WTC11 (cell line): Measurements from ENCODE around the gene KCNMA1. TPM values are rescaled to one million over a fixed set of nuclear protein-coding genes. Genes with fewer than 3 reads are reported as not detected.

Experiments
- ATAC-seq: fragments of 200-7000 bp; cut with Tn5 transposase; 2 replicates; pipeline ENCODE4 v1.10.0; 2021; ENCODE audit warnings: mild to moderate bottlenecking, moderate library complexity
- CTCF ChIA-PET: fragments of 300-600 bp; sonication (Branson Sonifier 250); formaldehyde crosslinking; loops from one replicate; lab custom pipeline; 2021; ENCODE audit warnings: antibody characterized with exemption; lab: Charles Lee
- POLR2A ChIA-PET: fragments of 350-600 bp; sonication (Branson Sonifier 250); formaldehyde crosslinking; loops from one replicate; lab custom pipeline; 2021; ENCODE audit warnings: antibody characterized with exemption; lab: Charles Lee
- DNase-seq: peaks from one replicate; pipeline ENCODE4 v3.0.0; 2021; ENCODE audit warnings: low spot score
- H3K27ac Mint-ChIP-seq: 2 replicates; pipeline ENCODE4 v1.8.0; 2021; ENCODE audit warnings: mixed read lengths
- H3K27me3 Mint-ChIP-seq: 2 replicates; pipeline ENCODE4 v1.8.0; 2021; ENCODE audit warnings: low read depth, mild to moderate bottlenecking, moderate library complexity, mixed read lengths
- H3K36me3 Mint-ChIP-seq: 2 replicates; pipeline ENCODE4 v1.8.0; 2021; ENCODE audit warnings: mixed read lengths
- H3K4me1 Mint-ChIP-seq: 2 replicates; pipeline ENCODE4 v1.8.0; 2022; ENCODE audit warnings: mixed read lengths
- H3K4me3 Mint-ChIP-seq: 2 replicates; pipeline ENCODE4 v1.8.0; 2021; ENCODE audit warnings: mild to moderate bottlenecking, moderate library complexity, mixed read lengths
- H3K9me3 Mint-ChIP-seq: 2 replicates; pipeline ENCODE4 v1.8.0; 2021; ENCODE audit warnings: mixed read lengths
- CBFB ChIP-seq: sonication (generic); formaldehyde crosslinking; IDR thresholded peaks from 2 replicates; pipeline ENCODE4 v1.8.1; 2022; ENCODE audit warnings: mild to moderate bottlenecking, low read depth, missing genetic modification reagents
- CREB1 ChIP-seq: sonication (generic); formaldehyde crosslinking; IDR thresholded peaks from 2 replicates; pipeline ENCODE4 v1.8.0; 2023; ENCODE audit warnings: mild to moderate bottlenecking, missing genetic modification reagents
- ESRRA ChIP-seq: sonication (generic); formaldehyde crosslinking; IDR thresholded peaks from 2 replicates; pipeline ENCODE4 v1.8.1; 2022; ENCODE audit warnings: mild to moderate bottlenecking, missing genetic modification reagents, borderline replicate concordance
- JAZF1 ChIP-seq: fragments of 250-450 bp; sonication (Bioruptor Pico); IDR thresholded peaks from 2 replicates; pipeline ENCODE4 v1.9.0; 2021; ENCODE audit warnings: moderate library complexity, mild to moderate bottlenecking, inconsistent platforms
- MXD4 ChIP-seq: fragments of 250-450 bp; sonication (Bioruptor Pico); IDR thresholded peaks from 2 replicates; pipeline ENCODE4 v1.8.0; 2021; ENCODE audit warnings: mild to moderate bottlenecking, moderate library complexity, borderline replicate concordance
- NFYB ChIP-seq: sonication (generic); formaldehyde crosslinking; conservative IDR thresholded peaks from 2 replicates; pipeline ENCODE4 v1.8.0; 2022; ENCODE audit warnings: low read depth, missing genetic modification reagents
- SMAD3 ChIP-seq: sonication (generic); formaldehyde crosslinking; IDR thresholded peaks from 2 replicates; pipeline ENCODE4 v1.8.0; 2022; ENCODE audit warnings: missing genetic modification reagents, mild to moderate bottlenecking, borderline replicate concordance
- SOX15 ChIP-seq: fragments of 250-450 bp; sonication (Bioruptor Pico); IDR thresholded peaks from 2 replicates; pipeline ENCODE4 v1.9.0; 2021; ENCODE audit warnings: mild to moderate bottlenecking
- TEAD4 ChIP-seq: sonication (generic); formaldehyde crosslinking; IDR thresholded peaks from 2 replicates; pipeline ENCODE4 v1.8.0; 2022; ENCODE audit warnings: mild to moderate bottlenecking, missing genetic modification reagents
- ZNF232 ChIP-seq: sonication (generic); formaldehyde crosslinking; IDR thresholded peaks from 2 replicates; pipeline ENCODE4 v1.8.0; 2022; ENCODE audit warnings: mild to moderate bottlenecking, missing genetic modification reagents
- ZNF396 ChIP-seq: fragments of 250-450 bp; sonication (Bioruptor Pico); IDR thresholded peaks from 2 replicates; pipeline ENCODE4 v1.8.0; 2021; ENCODE audit warnings: mild to moderate bottlenecking, moderate library complexity, borderline replicate concordance
- total RNA-seq: library from RNA; stranded (reverse); gene quantifications from 3 replicates; pipeline ENCODE4 v1.2.3, GENCODE V29; 2021
- TF ChIP-seq, protein P1 (sequence below): sonication (generic); formaldehyde crosslinking; IDR thresholded peaks from 2 replicates; pipeline ENCODE4 v1.8.1; 2023; ENCODE audit warnings: mild to moderate bottlenecking, missing genetic modification reagents
- TF ChIP-seq, protein P2 (sequence below): sonication (generic); formaldehyde crosslinking; IDR thresholded peaks from 2 replicates; pipeline ENCODE4 v1.8.1; 2022; ENCODE audit warnings: low read depth, mild to moderate bottlenecking, moderate library complexity, missing genetic modification reagents, borderline replicate concordance
- TF ChIP-seq, protein P3 (sequence below): sonication (generic); formaldehyde crosslinking; IDR thresholded peaks from 2 replicates; pipeline ENCODE4 v1.8.0; 2023; ENCODE audit warnings: mild to moderate bottlenecking, missing genetic modification reagents
- TF ChIP-seq, protein P4 (sequence below): fragments of 250-450 bp; sonication (Bioruptor Pico); IDR thresholded peaks from 2 replicates; pipeline ENCODE4 v1.9.0; 2021; ENCODE audit warnings: moderate library complexity, mild to moderate bottlenecking, inconsistent platforms, borderline replicate concordance
- TF ChIP-seq, protein P5 (sequence below): sonication (generic); formaldehyde crosslinking; IDR thresholded peaks from 2 replicates; pipeline ENCODE4 v1.8.1; 2022; ENCODE audit warnings: mild to moderate bottlenecking, moderate library complexity, missing genetic modification reagents
- TF ChIP-seq, protein P6 (sequence below): sonication (generic); formaldehyde crosslinking; conservative IDR thresholded peaks from 2 replicates; pipeline ENCODE4 v1.8.1; 2023; ENCODE audit warnings: mild to moderate bottlenecking, low read depth, missing genetic modification reagents, moderate library complexity
- TF ChIP-seq, protein P7 (sequence below): sonication (generic); formaldehyde crosslinking; IDR thresholded peaks from 2 replicates; pipeline ENCODE4 v1.8.0; 2022; ENCODE audit warnings: mild to moderate bottlenecking, missing genetic modification reagents

KCNMA1 gene
- total RNA-seq, 1 experiment from 2014 or later, result 7.3 TPM

DNA sequence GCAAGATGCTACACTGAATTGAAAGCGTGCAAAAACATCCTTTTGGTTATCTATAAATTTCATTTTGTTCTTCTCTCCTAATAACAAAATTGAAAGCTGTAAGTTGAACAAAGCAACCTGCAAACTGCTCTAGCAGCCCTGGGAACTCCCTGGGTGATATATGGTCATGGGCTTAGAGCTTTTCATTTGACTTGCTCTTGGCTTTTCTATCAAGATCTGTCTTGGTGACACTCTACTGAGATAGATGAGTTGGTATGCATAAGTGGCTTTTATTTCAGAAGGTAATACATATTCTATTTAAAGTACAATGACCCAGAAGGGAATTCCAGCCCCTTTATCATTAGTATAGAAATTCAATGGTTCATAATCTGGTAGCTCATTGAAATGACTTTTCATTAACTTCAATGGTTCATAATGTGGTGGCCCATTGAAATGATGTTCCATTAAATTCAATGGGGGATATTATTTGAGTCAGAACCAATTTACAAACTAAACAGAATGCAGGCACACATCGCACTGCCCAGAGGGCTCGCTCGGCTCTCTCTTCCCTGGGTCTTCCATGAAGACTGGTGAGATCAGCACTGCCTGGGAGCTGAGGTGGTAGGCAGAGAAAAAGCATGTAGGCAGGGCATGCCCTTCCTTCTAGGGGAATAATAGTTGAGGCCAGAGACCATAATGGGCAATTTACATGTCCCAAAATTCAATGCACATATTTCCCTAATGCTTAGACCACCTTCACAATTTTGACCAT, 10.1 kb upstream of the KCNMA1 start:
- ChIA-PET POLR2A (no interaction called here), CTCF (interaction anchor here (0.9 to 2.2 kb wide), 5 partner anchors 10 to 482 kb away, joined by 5 to 6 read pairs (median 5); partner anchors contain the start of gene KCNMA1)
- Mint-ChIP-seq H3K27ac (no peak overlapping the region), H3K4me3 (no peak overlapping the region), H3K9me3 (peaks cover 24% of the 10 kb centered on the region), H3K4me1 (peaks cover 37% of the 10 kb centered on the region), H3K36me3 (peaks cover 12% of the 10 kb centered on the region), H3K27me3 (peaks cover 3% of the 10 kb centered on the region)
- no peak for TF ChIP-seq ZNF396 (CRISPR knock-in tag)
- TF ChIP-seq, protein P1, sequence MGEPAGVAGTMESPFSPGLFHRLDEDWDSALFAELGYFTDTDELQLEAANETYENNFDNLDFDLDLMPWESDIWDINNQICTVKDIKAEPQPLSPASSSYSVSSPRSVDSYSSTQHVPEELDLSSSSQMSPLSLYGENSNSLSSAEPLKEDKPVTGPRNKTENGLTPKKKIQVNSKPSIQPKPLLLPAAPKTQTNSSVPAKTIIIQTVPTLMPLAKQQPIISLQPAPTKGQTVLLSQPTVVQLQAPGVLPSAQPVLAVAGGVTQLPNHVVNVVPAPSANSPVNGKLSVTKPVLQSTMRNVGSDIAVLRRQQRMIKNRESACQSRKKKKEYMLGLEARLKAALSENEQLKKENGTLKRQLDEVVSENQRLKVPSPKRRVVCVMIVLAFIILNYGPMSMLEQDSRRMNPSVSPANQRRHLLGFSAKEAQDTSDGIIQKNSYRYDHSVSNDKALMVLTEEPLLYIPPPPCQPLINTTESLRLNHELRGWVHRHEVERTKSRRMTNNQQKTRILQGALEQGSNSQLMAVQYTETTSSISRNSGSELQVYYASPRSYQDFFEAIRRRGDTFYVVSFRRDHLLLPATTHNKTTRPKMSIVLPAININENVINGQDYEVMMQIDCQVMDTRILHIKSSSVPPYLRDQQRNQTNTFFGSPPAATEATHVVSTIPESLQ (CRISPR knock-in tag), result no peak
- no peak for TF ChIP-seq TEAD4 (CRISPR knock-in tag)
- TF ChIP-seq MXD4 (CRISPR knock-in tag), result no peak
- TF ChIP-seq ESRRA (CRISPR knock-in tag), result no peak
- TF ChIP-seq, protein P2, sequence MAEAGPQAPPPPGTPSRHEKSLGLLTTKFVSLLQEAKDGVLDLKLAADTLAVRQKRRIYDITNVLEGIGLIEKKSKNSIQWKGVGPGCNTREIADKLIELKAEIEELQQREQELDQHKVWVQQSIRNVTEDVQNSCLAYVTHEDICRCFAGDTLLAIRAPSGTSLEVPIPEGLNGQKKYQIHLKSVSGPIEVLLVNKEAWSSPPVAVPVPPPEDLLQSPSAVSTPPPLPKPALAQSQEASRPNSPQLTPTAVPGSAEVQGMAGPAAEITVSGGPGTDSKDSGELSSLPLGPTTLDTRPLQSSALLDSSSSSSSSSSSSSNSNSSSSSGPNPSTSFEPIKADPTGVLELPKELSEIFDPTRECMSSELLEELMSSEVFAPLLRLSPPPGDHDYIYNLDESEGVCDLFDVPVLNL (CRISPR knock-in tag), result no peak
- no peak for TF ChIP-seq SOX15 (CRISPR knock-in tag)
- no peak for TF ChIP-seq CBFB
- TF ChIP-seq, protein P3, sequence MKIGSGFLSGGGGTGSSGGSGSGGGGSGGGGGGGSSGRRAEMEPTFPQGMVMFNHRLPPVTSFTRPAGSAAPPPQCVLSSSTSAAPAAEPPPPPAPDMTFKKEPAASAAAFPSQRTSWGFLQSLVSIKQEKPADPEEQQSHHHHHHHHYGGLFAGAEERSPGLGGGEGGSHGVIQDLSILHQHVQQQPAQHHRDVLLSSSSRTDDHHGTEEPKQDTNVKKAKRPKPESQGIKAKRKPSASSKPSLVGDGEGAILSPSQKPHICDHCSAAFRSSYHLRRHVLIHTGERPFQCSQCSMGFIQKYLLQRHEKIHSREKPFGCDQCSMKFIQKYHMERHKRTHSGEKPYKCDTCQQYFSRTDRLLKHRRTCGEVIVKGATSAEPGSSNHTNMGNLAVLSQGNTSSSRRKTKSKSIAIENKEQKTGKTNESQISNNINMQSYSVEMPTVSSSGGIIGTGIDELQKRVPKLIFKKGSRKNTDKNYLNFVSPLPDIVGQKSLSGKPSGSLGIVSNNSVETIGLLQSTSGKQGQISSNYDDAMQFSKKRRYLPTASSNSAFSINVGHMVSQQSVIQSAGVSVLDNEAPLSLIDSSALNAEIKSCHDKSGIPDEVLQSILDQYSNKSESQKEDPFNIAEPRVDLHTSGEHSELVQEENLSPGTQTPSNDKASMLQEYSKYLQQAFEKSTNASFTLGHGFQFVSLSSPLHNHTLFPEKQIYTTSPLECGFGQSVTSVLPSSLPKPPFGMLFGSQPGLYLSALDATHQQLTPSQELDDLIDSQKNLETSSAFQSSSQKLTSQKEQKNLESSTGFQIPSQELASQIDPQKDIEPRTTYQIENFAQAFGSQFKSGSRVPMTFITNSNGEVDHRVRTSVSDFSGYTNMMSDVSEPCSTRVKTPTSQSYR (CRISPR knock-in tag), result no peak
- TF ChIP-seq, protein P4, sequence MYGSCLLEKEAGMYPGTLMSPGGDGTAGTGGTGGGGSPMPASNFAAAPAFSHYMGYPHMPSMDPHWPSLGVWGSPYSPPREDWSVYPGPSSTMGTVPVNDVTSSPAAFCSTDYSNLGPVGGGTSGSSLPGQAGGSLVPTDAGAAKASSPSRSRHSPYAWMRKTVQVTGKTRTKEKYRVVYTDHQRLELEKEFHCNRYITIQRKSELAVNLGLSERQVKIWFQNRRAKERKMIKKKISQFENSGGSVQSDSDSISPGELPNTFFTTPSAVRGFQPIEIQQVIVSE (CRISPR knock-in tag), result no peak
- no peak for TF ChIP-seq ZNF232 (CRISPR knock-in tag)
- no peak for TF ChIP-seq SMAD3
- ATAC-seq (no peak), DNase-seq (no peak)

DNA sequence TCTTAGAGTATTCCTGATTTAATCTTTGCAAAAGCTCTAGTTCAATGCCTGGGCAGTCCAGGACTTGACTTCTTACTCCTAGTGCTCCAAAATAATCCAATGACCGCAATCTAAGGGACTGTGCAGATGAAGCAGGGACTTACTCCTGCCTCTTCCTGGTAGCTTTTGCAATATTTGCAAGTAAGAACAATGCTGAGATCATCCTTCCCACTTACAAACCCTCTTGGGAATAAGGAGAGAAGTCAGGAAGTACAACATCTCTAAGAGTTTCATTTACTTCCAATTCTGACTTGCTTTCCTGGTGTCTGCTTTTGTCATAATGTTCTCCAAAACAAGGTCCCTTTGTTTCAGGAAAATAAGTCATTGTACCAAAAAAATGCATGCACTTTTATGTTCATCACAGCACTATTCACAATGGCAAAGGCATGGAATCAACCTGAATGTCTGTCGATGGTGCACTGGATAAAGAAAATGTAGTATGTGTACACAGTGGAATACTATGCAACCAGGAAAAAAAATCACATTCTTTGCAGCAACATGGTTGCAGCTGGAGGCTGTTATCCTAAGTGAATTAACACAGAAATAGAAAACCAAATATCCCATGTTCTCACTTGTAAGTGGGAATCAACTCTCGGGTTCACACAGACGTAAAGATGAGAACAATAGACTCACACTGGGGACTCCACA, 7.1 kb upstream of the KCNMA1 start:
- Mint-ChIP-seq H3K4me3 (no peak overlapping the region), H3K4me1 (peaks cover 19% of the 10 kb centered on the region), H3K9me3 (peaks cover 16% of the 10 kb centered on the region), H3K36me3 (peaks cover 5% of the 10 kb centered on the region), H3K27ac (no peak overlapping the region), H3K27me3 (peaks cover 25% of the 10 kb centered on the region)
- POLR2A ChIA-PET, result no interaction called here
- ATAC-seq (no peak), DNase-seq (no peak)
- CTCF ChIA-PET, result interaction anchor here (0.5 to 2.8 kb wide), 18 partner anchors 9 to 479 kb away, joined by 3 to 27 read pairs (median 3); no protein-coding TSS in a partner anchor
- TF ChIP-seq NFYB (CRISPR knock-in tag), result no peak
- no peak for TF ChIP-seq JAZF1 (CRISPR knock-in tag)
- TF ChIP-seq, protein P5, sequence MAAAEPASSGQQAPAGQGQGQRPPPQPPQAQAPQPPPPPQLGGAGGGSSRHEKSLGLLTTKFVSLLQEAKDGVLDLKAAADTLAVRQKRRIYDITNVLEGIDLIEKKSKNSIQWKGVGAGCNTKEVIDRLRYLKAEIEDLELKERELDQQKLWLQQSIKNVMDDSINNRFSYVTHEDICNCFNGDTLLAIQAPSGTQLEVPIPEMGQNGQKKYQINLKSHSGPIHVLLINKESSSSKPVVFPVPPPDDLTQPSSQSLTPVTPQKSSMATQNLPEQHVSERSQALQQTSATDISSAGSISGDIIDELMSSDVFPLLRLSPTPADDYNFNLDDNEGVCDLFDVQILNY, result no peak
- no peak for TF ChIP-seq CREB1 (CRISPR knock-in tag)
- TF ChIP-seq, protein P3 (CRISPR knock-in tag), result no peak
- TF ChIP-seq, protein P6, sequence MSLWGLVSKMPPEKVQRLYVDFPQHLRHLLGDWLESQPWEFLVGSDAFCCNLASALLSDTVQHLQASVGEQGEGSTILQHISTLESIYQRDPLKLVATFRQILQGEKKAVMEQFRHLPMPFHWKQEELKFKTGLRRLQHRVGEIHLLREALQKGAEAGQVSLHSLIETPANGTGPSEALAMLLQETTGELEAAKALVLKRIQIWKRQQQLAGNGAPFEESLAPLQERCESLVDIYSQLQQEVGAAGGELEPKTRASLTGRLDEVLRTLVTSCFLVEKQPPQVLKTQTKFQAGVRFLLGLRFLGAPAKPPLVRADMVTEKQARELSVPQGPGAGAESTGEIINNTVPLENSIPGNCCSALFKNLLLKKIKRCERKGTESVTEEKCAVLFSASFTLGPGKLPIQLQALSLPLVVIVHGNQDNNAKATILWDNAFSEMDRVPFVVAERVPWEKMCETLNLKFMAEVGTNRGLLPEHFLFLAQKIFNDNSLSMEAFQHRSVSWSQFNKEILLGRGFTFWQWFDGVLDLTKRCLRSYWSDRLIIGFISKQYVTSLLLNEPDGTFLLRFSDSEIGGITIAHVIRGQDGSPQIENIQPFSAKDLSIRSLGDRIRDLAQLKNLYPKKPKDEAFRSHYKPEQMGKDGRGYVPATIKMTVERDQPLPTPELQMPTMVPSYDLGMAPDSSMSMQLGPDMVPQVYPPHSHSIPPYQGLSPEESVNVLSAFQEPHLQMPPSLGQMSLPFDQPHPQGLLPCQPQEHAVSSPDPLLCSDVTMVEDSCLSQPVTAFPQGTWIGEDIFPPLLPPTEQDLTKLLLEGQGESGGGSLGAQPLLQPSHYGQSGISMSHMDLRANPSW (CRISPR knock-in tag), result no peak
- TF ChIP-seq, protein P7, sequence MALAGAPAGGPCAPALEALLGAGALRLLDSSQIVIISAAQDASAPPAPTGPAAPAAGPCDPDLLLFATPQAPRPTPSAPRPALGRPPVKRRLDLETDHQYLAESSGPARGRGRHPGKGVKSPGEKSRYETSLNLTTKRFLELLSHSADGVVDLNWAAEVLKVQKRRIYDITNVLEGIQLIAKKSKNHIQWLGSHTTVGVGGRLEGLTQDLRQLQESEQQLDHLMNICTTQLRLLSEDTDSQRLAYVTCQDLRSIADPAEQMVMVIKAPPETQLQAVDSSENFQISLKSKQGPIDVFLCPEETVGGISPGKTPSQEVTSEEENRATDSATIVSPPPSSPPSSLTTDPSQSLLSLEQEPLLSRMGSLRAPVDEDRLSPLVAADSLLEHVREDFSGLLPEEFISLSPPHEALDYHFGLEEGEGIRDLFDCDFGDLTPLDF (CRISPR knock-in tag), result no peak
